Naive B cell (primary cell): ENCODE results near the gene GRP. TPM values are rescaled to one million over a fixed set of nuclear protein-coding genes. Genes with fewer than 3 reads are reported as not detected.

ENCODE experiments used
- ATAC-seq, 2 donors: fragments of 150-1000 bp; cut with Tn5 transposase; 2 replicates each; pipeline ENCODE4 v1.10.0; 2021; ENCODE audit warnings: low read depth in 2 of 2, mild to moderate bottlenecking in 2 of 2, moderate library complexity in 2 of 2
- DNase-seq: peaks from one replicate; pipeline ENCODE4 v3.0.0; 2022
- H3K27ac Mint-ChIP-seq, 6 donors: one replicate each; pipeline ENCODE4 v1.8.0; 2020 to 2022; ENCODE audit warnings: mild to moderate bottlenecking in 6 of 6, mixed read lengths in 6 of 6, moderate library complexity in 5 of 6, inconsistent platforms in 2 of 6
- H3K27me3 Mint-ChIP-seq, 3 donors: one replicate each; pipeline ENCODE4 v1.8.0; 2021 to 2022; ENCODE audit warnings: mixed read lengths in 3 of 3, mild to moderate bottlenecking in 1 of 3
- H3K36me3 Mint-ChIP-seq, 2 donors: one replicate each; pipeline ENCODE4 v1.8.0; 2020 to 2022; ENCODE audit warnings: mixed read lengths in 2 of 2, inconsistent platforms in 1 of 2, mild to moderate bottlenecking in 1 of 2
- H3K4me1 Mint-ChIP-seq, 3 donors: one replicate each; pipeline ENCODE4 v1.8.0; 2020 to 2022; ENCODE audit warnings: mixed read lengths in 3 of 3, inconsistent platforms in 1 of 3, mild to moderate bottlenecking in 1 of 3, moderate library complexity in 1 of 3
- H3K4me3 Mint-ChIP-seq, 8 donors: one replicate each; pipeline ENCODE4 v1.8.0; 2020 to 2022; ENCODE audit warnings: mild to moderate bottlenecking in 8 of 8, mixed read lengths in 8 of 8, moderate library complexity in 8 of 8, inconsistent platforms in 2 of 8
- H3K9me3 Mint-ChIP-seq, 7 donors: one replicate each; pipeline ENCODE4 v1.8.0; 2020 to 2022; ENCODE audit warnings: mixed read lengths in 7 of 7, mild to moderate bottlenecking in 5 of 7, inconsistent platforms in 2 of 7, moderate library complexity in 1 of 7
- polyA plus RNA-seq, 6 donors: library from polyadenylated mRNA; unstranded; fragments of 300-500 nt; fragmentation: Illumina TruSeq; gene quantifications; one replicate each; pipeline ENCODE4 v1.2.3, GENCODE V29; 2021; ENCODE audit warnings: low read depth in 6 of 6

GRP gene
- polyA plus RNA-seq, 6 donors from 2014 or later = not detected

GRCh38 chr18:59208602-59209125 lies 11.3 kb upstream of the GRP start:
- Mint-ChIP-seq H3K27me3 (peaks cover 19 to 38% (median 35%) of the 10 kb centered on the region in 3 donors), H3K27ac (no peak overlapping the region), H3K9me3 (peaks cover 0 to 3% (median 0%) of the 10 kb centered on the region in 7 donors), H3K36me3 (no peaks in the 10 kb centered on the region), H3K4me3 (no peak overlapping the region), H3K4me1 (no peaks in the 10 kb centered on the region)
- DNase-seq (no peak), ATAC-seq (no peak)

DNA sequence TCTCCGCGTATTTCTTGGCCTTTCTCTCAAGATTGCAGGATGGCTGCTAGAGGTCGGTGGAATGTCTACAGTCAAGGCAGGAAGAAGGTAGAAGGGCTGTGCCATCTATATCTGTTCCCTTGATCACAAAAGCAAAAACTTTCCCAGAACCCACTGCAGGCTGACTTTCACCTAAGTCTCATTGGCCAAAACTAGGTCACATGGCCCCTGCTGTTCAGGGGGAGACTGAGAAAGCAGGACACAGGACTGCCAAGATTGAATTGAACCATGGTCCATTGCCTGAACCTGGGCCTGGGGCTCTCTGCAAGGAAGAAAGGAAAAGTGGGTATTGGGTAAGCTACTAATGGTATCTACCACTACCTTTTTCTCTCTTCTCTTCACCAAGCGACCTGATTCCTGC lies 9.7 kb upstream of the GRP start:
- no peaks in the 10 kb centered on the region for H3K4me1 Mint-ChIP-seq
- ATAC-seq (no peak), DNase-seq (no peak)
- H3K27me3 Mint-ChIP-seq = peaks cover 30 to 49% (median 38%) of the 10 kb centered on the region in 3 donors
- H3K9me3 Mint-ChIP-seq = peaks cover 0 to 3% (median 0%) of the 10 kb centered on the region in 7 donors
- no peak overlapping the region for H3K27ac Mint-ChIP-seq
- no peak overlapping the region for H3K4me3 Mint-ChIP-seq
- H3K36me3 Mint-ChIP-seq = no peaks in the 10 kb centered on the region

DNA sequence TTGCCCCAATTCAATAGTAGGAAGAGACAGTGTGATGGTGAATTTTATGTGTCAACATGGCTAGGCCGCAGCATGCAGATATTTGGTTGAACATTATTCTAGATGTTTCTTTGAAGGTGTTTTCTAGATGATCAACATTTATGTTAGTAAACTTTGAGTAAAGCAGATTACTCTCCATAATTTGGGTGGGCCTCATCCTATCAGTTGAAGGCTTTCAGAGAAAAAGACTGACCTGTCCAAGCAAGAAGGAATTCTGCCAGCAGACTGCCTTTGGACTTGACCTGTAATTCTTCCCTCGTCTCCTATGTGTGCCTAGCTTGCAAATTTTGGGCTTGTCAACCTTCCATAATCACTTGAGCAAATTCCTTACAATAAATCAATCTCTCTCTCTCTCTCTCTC lies 8.3 kb upstream of the GRP start:
- ATAC-seq = no peak
- Mint-ChIP-seq H3K27ac (no peak overlapping the region), H3K4me3 (no peak overlapping the region), H3K4me1 (peaks cover 0 to under 1% (median under 1%) of the 10 kb centered on the region in 3 donors), H3K36me3 (no peaks in the 10 kb centered on the region), H3K27me3 (peaks cover 28 to 51% (median 37%) of the 10 kb centered on the region in 3 donors), H3K9me3 (peaks cover 0 to 3% (median 0%) of the 10 kb centered on the region in 7 donors)
- DNase-seq = no peak

- no peak overlapping the region for H3K4me3 Mint-ChIP-seq
- H3K36me3 Mint-ChIP-seq = peaks cover 0 to 13% of the 10 kb centered on the region in 2 donors
- peaks cover 55 to 83% (median 78%) of the 10 kb centered on the region in 3 donors for H3K27me3 Mint-ChIP-seq
- ATAC-seq = no peak
- peaks cover 17 to 29% (median 22%) of the 10 kb centered on the region in 3 donors for H3K4me1 Mint-ChIP-seq
- H3K27ac Mint-ChIP-seq = no peak overlapping the region
- no peak for DNase-seq
- peaks cover 0 to 4% (median 0%) of the 10 kb centered on the region in 7 donors for H3K9me3 Mint-ChIP-seq
These were observed 1.9 kb upstream of the GRP start for GRCh38 chr18:59218018-59218417.

DNA sequence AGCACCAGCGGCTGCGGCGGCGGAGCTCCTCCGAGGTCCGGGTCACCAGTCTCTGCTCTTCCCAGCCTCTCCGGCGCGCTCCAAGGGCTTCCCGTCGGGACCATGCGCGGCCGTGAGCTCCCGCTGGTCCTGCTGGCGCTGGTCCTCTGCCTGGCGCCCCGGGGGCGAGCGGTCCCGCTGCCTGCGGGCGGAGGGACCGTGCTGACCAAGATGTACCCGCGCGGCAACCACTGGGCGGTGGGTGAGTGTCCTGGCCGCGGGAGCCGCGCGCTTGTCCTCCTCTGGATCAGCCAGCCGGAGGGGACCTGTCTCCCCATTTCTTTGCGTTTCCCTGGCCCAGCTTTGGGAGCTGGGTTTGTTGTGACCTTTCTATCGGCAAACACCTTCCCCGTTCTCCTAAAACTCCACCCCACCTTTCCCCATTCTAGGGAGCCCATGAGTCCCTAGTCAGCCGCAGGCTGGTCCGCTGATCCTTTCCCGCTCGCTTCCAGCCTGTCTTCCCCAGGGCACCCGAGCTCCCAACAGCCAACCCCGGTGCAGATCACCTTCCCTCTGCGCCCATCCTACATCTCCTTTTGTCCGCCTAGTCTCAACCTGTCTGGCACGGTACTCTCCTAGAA lies 316 bp downstream of the GRP start:
- Mint-ChIP-seq H3K4me3 (peak overlapping the region in 5 of 8 donors; percentile 30 to 57 (median 33)), H3K4me1 (peaks cover 17 to 29% (median 22%) of the 10 kb centered on the region in 3 donors), H3K27ac (peak overlapping the region in 2 of 6 donors; percentile 71 to 76), H3K9me3 (peaks cover 0 to 4% (median 0%) of the 10 kb centered on the region in 7 donors), H3K27me3 (peaks cover 65 to 83% (median 82%) of the 10 kb centered on the region in 3 donors), H3K36me3 (peaks cover 0 to 13% of the 10 kb centered on the region in 2 donors)
- no peak for ATAC-seq
- DNase-seq = no peak

- peak overlapping the region in 5 of 8 donors; percentile 33 to 59 (median 55) for H3K4me3 Mint-ChIP-seq
- no peak for ATAC-seq
These were observed 1.1 kb downstream of the GRP start for GRCh38 chr18:59220784-59221765.

GRCh38 chr18:59222341-59222740 lies 2.4 kb downstream of the GRP start:
- Mint-ChIP-seq H3K4me1 (peaks cover 17 to 23% (median 19%) of the 10 kb centered on the region in 3 donors), H3K27ac (no peak overlapping the region), H3K36me3 (peaks cover 0 to 13% of the 10 kb centered on the region in 2 donors), H3K4me3 (no peak overlapping the region), H3K27me3 (peaks cover 59 to 89% (median 77%) of the 10 kb centered on the region in 3 donors), H3K9me3 (peaks cover 0 to 4% (median 0%) of the 10 kb centered on the region in 7 donors)
- DNase-seq = no peak
- no peak for ATAC-seq

More at GRCh38 chr18:59220784-59221765, 1.1 kb downstream of the GRP start:
- peaks cover 0 to 4% (median 0%) of the 10 kb centered on the region in 7 donors for H3K9me3 Mint-ChIP-seq
- H3K27ac Mint-ChIP-seq = peak overlapping the region in 1 of 6 donors; percentile 71
- H3K36me3 Mint-ChIP-seq = peaks cover 0 to 13% of the 10 kb centered on the region in 2 donors
- no peak for DNase-seq
- peaks cover 59 to 89% (median 76%) of the 10 kb centered on the region in 3 donors for H3K27me3 Mint-ChIP-seq
- H3K4me1 Mint-ChIP-seq = peaks cover 17 to 29% (median 22%) of the 10 kb centered on the region in 3 donors

DNA sequence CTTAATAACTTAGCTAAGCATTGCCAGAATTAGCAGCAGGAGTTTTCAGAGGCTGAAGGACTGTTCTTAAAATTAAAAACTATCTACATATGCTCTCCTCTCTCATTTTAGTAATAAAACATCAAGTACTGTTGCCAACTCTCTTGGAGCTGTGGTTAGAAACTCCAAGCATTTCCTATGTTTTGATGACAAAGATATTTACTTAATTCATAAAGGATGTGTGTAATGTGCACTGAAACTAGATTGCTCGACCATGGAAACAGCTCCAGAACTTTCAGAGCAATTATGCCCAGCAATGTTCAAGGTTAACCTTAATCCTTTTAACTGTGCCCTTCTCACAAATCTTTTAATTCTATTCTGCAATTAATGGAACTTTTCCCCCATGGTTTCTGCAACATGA lies 8.4 kb downstream of the GRP start:
- H3K4me1 Mint-ChIP-seq = no peaks in the 10 kb centered on the region
- H3K9me3 Mint-ChIP-seq = no peaks in the 10 kb centered on the region
- DNase-seq = no peak
- ATAC-seq = no peak
- no peaks in the 10 kb centered on the region for H3K36me3 Mint-ChIP-seq
- peaks cover 37 to 72% (median 55%) of the 10 kb centered on the region in 3 donors for H3K27me3 Mint-ChIP-seq
- H3K27ac Mint-ChIP-seq = no peak overlapping the region
- H3K4me3 Mint-ChIP-seq = no peak overlapping the region

DNA sequence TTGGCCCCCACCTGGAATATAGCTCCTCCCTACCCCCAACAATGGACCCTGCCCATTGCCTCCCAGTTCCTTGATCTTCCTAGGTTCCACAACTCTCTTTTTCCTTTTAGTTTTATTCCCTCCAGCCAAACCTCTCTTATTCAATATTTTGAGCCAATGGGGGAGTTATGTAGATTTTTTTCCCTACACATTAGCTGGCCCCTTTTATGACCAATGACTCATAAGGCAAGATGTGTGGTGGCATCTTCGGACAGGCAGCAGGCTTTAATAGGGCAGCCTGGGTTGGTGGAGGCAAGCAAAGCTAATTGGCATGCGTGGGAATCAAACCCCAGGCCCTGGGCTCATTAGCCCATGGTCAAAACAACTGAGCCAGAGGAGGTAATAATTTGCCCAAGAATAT lies 9.2 kb downstream of the GRP start:
- no peak for ATAC-seq
- no peak for DNase-seq
- Mint-ChIP-seq H3K9me3 (no peaks in the 10 kb centered on the region), H3K4me3 (no peak overlapping the region), H3K4me1 (no peaks in the 10 kb centered on the region), H3K36me3 (no peaks in the 10 kb centered on the region), H3K27me3 (peaks cover 29 to 64% (median 46%) of the 10 kb centered on the region in 3 donors), H3K27ac (no peak overlapping the region)

DNA sequence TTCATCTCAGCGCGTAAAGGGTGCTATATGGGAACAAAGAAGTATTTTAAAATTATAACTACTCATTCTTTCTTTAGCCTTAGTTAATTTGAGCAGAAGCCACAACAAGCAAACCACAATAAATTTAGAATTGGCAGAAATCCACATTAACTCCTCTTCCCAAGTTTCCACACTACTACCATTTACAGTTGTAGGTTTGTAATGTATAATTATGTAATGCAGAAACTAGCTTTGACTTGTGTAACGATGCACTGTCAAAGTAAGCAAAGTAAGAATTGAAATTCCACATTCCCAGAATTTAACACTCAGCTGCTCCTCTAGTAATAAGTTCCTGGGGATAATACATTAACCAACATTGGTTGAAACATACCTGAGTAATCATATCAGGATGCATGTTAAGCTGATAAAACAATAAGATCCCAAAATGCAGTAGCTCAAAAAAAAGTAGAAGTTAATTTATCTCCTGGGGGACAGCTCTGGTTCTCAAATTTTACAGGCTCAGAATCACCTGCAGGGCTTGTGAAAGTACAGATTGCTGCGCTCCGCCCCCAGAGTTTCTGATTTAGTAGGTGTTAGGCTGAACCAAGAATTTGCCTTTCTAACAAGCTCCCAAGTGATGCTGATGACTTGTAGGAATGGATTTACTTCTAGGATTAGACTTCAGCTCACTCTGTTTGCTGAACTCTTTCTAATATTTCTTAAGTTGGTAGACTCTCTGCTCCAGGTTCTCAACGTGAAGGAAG lies 9.9 kb downstream of the GRP start:
- Mint-ChIP-seq H3K9me3 (no peaks in the 10 kb centered on the region), H3K36me3 (no peaks in the 10 kb centered on the region), H3K27me3 (peaks cover 27 to 62% (median 46%) of the 10 kb centered on the region in 3 donors), H3K27ac (no peak overlapping the region), H3K4me3 (no peak overlapping the region), H3K4me1 (no peaks in the 10 kb centered on the region)
- no peak for DNase-seq
- no peak for ATAC-seq

GRCh38 chr18:59231114-59231513 lies 11.2 kb downstream of the GRP start:
- peaks cover 29 to 56% (median 51%) of the 10 kb centered on the region in 3 donors for H3K27me3 Mint-ChIP-seq
- ATAC-seq (no peak), DNase-seq (no peak)
- no peaks in the 10 kb centered on the region for H3K9me3 Mint-ChIP-seq
- H3K4me3 Mint-ChIP-seq = no peak overlapping the region
- no peaks in the 10 kb centered on the region for H3K36me3 Mint-ChIP-seq
- H3K4me1 Mint-ChIP-seq = no peaks in the 10 kb centered on the region
- H3K27ac Mint-ChIP-seq = no peak overlapping the region

- ATAC-seq = no peak
- Mint-ChIP-seq H3K27me3 (peaks cover 33 to 60% (median 54%) of the 10 kb centered on the region in 3 donors), H3K9me3 (no peaks in the 10 kb centered on the region), H3K27ac (no peak overlapping the region), H3K36me3 (no peaks in the 10 kb centered on the region), H3K4me3 (no peak overlapping the region), H3K4me1 (no peaks in the 10 kb centered on the region)
- DNase-seq = no peak
These were observed 11.9 kb downstream of the GRP start for GRCh38 chr18:59231877-59232276.
